GM12878 (cell line): ENCODE results near the gene RNLS. TPM values are rescaled to one million over a fixed set of nuclear protein-coding genes. Genes with fewer than 3 reads are reported as not detected.
A peak's percentile ranks its signal among the peaks of the same experiment; 100 is the strongest.

Source experiments
- ATAC-seq: fragments of 200-7000 bp; cut with Tn5 transposase; 3 replicates; pipeline ENCODE4 v1.9.1; 2020; ENCODE audit warnings: mild to moderate bottlenecking, moderate library complexity
- BruUV-seq: library from RNA; stranded (reverse); fragments of 400-500 nt; replicated peaks from 2 replicates; lab custom pipeline; 2021; lab: Mats Ljungman, UMichigan
- CTCF ChIA-PET: fragments of 300-600 bp; sonication (Branson Sonifier 250); formaldehyde crosslinking; extraction: SDS; loops from one replicate; lab custom pipeline; 2021; ENCODE audit warnings: inconsistent platforms; lab: Yijun Ruan, JAX
- POLR2A ChIA-PET: fragments of 350-600 bp; formaldehyde crosslinking; extraction: SDS; loops from one replicate; lab custom pipeline; 2021; ENCODE audit warnings: inconsistent platforms; lab: Charles Lee
- RAD21 ChIA-PET: fragments of 300-600 bp; sonication (Branson Sonifier 250); formaldehyde crosslinking; loops from one replicate; lab custom pipeline; 2023; ENCODE audit warnings: antibody characterized with exemption; ENCODE audit not compliant: unreplicated experiment; lab: Charles Lee
- SMC1A ChIA-PET: fragments of 300-600 bp; sonication (Branson Sonifier 250); formaldehyde crosslinking; loops from one replicate; lab custom pipeline; 2023; ENCODE audit not compliant: unreplicated experiment, uncharacterized antibody; lab: Charles Lee
- DNase-seq: peaks from one replicate; pipeline ENCODE4 v3.0.0-alpha.2; 2011; ENCODE audit warnings: low read depth, low spot score
- FAIRE-seq: peaks from 3 replicates; lab custom pipeline; 2011; peaks lifted over from hg19 to GRCh38; lab: Jason Lieb, UNC
- H2AFZ ChIP-seq: 2 replicates; pipeline ENCODE4 v1.6.0; 2011; ENCODE audit warnings: low read depth, low read length, control low read depth; ENCODE audit not compliant: control insufficient read depth
- H3K27ac ChIP-seq: 2 replicates; pipeline ENCODE4 v1.5.1; 2011; ENCODE audit warnings: control low read depth; ENCODE audit not compliant: control insufficient read depth, insufficient read depth
- H3K27me3 ChIP-seq, 2 experiments: replicated peaks in 1 of 2; 2 replicates each; pipeline versions ENCODE4 v1.6.0 to v1.6.1; 2011; ENCODE audit warnings: low read length in 1 of 2; ENCODE audit not compliant: control insufficient read depth in 2 of 2, insufficient read depth in 2 of 2
- H3K36me3 ChIP-seq, 2 experiments: 2 replicates each; pipeline ENCODE4 v1.5.1; 2011; ENCODE audit warnings: low read length in 1 of 2; ENCODE audit not compliant: control insufficient read depth in 2 of 2, insufficient read depth in 2 of 2
- H3K4me1 ChIP-seq: 2 replicates; pipeline ENCODE4 v1.6.1; 2011; ENCODE audit warnings: mild to moderate bottlenecking, low read length, moderate library complexity, mixed read lengths; ENCODE audit not compliant: control insufficient read depth, insufficient read depth
- H3K4me2 ChIP-seq: 2 replicates; pipeline ENCODE4 v1.6.0; 2011; ENCODE audit warnings: control low read depth; ENCODE audit not compliant: control insufficient read depth, insufficient read depth
- H3K4me3 ChIP-seq: fragments of 200-600 bp; sonication (generic); 2 replicates; pipeline ENCODE4 v1.5.1; 2016
- H3K79me2 ChIP-seq: 2 replicates; pipeline ENCODE4 v1.6.0; 2011; ENCODE audit warnings: low read length; ENCODE audit not compliant: control insufficient read depth, insufficient read depth
- H3K9ac ChIP-seq: 2 replicates; pipeline ENCODE4 v1.8.0; 2011; ENCODE audit warnings: low read length, control low read depth, mixed read lengths; ENCODE audit not compliant: control insufficient read depth, insufficient read depth
- H3K9me3 ChIP-seq: replicated peaks from 3 replicates; pipeline ENCODE4 v1.5.1; 2011; ENCODE audit warnings: mild to moderate bottlenecking, low read length; ENCODE audit not compliant: control insufficient read depth, insufficient read depth
- H4K20me1 ChIP-seq: 2 replicates; pipeline ENCODE4 v1.6.0; 2011; ENCODE audit not compliant: control insufficient read depth, insufficient read depth
- BRCA1 ChIP-seq: IDR thresholded peaks from 2 replicates; pipeline ENCODE4 v1.6.1; 2011; ENCODE audit warnings: low read depth, low read length, improper control_type of control experiment
- CBX3 ChIP-seq: fragments of 200-600 bp; sonication (generic); IDR thresholded peaks from 2 replicates; pipeline ENCODE4 v1.6.1; 2016; ENCODE audit warnings: low read depth, borderline replicate concordance
- IKZF2 ChIP-seq, 2 experiments: fragments of 450-650 bp; IDR thresholded peaks; 2 replicates each; pipeline ENCODE4 v1.6.1; 2017; ENCODE audit warnings: mild to moderate bottlenecking in 2 of 2, moderate library complexity in 2 of 2
- JUND ChIP-seq: IDR thresholded peaks from 2 replicates; pipeline ENCODE4 v1.6.1; 2012; ENCODE audit warnings: low read depth, mild to moderate bottlenecking, low read length, improper control_type of control experiment, moderate library complexity
- KLF5 ChIP-seq: fragments of 450-650 bp; IDR thresholded peaks from 2 replicates; pipeline ENCODE4 v1.6.1; 2014; ENCODE audit warnings: mild to moderate bottlenecking; ENCODE audit not compliant: partially characterized antibody
- MTA2 ChIP-seq: fragments of 450-650 bp; IDR thresholded peaks from 2 replicates; pipeline ENCODE4 v1.6.1; 2016; ENCODE audit warnings: low read depth, mild to moderate bottlenecking, moderate library complexity
- PAX8 ChIP-seq: fragments of 450-650 bp; IDR thresholded peaks from 2 replicates; pipeline ENCODE4 v1.6.1; 2017; ENCODE audit warnings: mild to moderate bottlenecking, moderate library complexity
- POLR2AphosphoS5 ChIP-seq: IDR thresholded peaks from 2 replicates; pipeline ENCODE4 v1.6.1; 2011; ENCODE audit warnings: mild to moderate bottlenecking, low read length, inconsistent platforms
- PRDM15 ChIP-seq: fragments of 450-650 bp; formaldehyde crosslinking; IDR thresholded peaks from 2 replicates; pipeline ENCODE4 v1.4.0; 2020; ENCODE audit warnings: mild to moderate bottlenecking, moderate library complexity
- STAT1 ChIP-seq: fragments of 450-650 bp; conservative IDR thresholded peaks from 2 replicates; pipeline ENCODE4 v1.6.1; 2014; ENCODE audit warnings: antibody characterized with exemption, mild to moderate bottlenecking
- ZNF217 ChIP-seq: fragments of 450-650 bp; IDR thresholded peaks from 2 replicates; pipeline ENCODE4 v1.6.1; 2017; ENCODE audit warnings: antibody characterized with exemption, mild to moderate bottlenecking
- WGBS: methylation state at CpG from one replicate; pipeline ENCODE4 v1.1.6; 2016; ENCODE audit warnings: low lambda C conversion rate; ENCODE audit not compliant: insufficient replicate concordance, insufficient coverage; ENCODE audit errors: missing lambda C conversion rate; 5-methylcytosine and 5-hydroxymethylcytosine counted together
- in situ Hi-C: fragments of 300-500 bp; cut with MboI; formaldehyde crosslinking; loops from 9 replicates; pipeline ENCODE4 v1.14.3; 2018; ENCODE audit warnings: mixed read lengths
- intact Hi-C: fragments of 100-400 bp; cut with micrococcal nuclease; formaldehyde crosslinking; loops from one replicate; pipeline ENCODE4 v1.14.2; 2022; ENCODE audit not compliant: unreplicated experiment
- polyA plus RNA-seq, 11 experiments: library from polyadenylated mRNA; depleted of rRNA in 4 of 11; unstranded in 6 of 11; stranded (reverse) in 5 of 11; fragments of >200 nt; fragmentation: Nextera tagmentation in 4 of 11; fragmentation: Illumina TruSeq in 1 of 11; extraction: Ambion mirVana in 4 of 11; extraction: Trizol in 1 of 11; gene quantifications; 1 replicate in 1 of 11; 2 replicates in 10 of 11; pipeline versions ENCODE4 v1.2.1 to v1.2.3, GENCODE V29; 2011 to 2016; ENCODE audit warnings: inconsistent platforms in 2 of 11, missing spikeins in 2 of 11, low read depth in 1 of 11
- total RNA-seq, 4 experiments: library from RNA; depleted of rRNA in 3 of 4; stranded (reverse); fragments of >200 nt in 3 of 4; fragmentation: Illumina TruSeq in 1 of 4; extraction: Trizol in 1 of 4; gene quantifications; 2 replicates each; pipeline versions ENCODE4 v1.2.1 to v1.2.3, GENCODE V29; 2013 to 2021
- TF ChIP-seq, protein P1 (sequence below): IDR thresholded peaks from 2 replicates; pipeline ENCODE4 v1.6.1; 2012; ENCODE audit warnings: low read depth, low read length, improper control_type of control experiment
- TF ChIP-seq, protein P2 (sequence below): IDR thresholded peaks from 2 replicates; pipeline ENCODE4 v1.6.1; 2012; ENCODE audit warnings: low read depth, low read length, improper control_type of control experiment

The RNLS gene
- total and polyA plus RNA-seq, 10 of the 15 experiments (the other 5 are each of a cell fraction or from before 2014, with no cell fraction given): 3.4 to 6.7 (median 4.6) TPM

DNA sequence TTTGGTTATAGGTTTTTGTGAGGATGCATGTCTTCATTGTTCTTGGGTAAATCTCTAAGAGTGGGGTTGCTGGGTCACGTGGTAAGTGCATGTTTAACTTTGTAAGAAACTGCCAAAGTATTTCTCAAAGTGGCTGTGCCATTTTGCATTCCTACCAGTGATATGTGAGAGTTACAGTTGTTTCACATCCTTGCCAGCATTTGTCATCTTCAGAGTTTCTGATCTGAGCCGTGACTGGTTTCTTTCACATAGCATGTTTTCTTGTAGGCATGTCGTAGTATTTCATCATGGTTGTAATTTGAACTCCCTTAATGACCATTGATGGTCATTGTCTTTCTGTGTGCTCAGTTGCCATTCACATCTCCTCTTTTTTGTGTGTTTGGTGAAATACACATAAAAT lies 286.0 kb downstream of the RNLS start:
- Histone ChIP-seq H3K9ac (no peak overlapping the region), H3K4me3 (no peak overlapping the region), H3K27me3 (no peaks in the 10 kb centered on the region), H2AFZ (no peak overlapping the region), H3K36me3 (no peaks in the 10 kb centered on the region), H3K4me2 (no peak overlapping the region), H3K27ac (no peak overlapping the region), H3K79me2 (no peaks in the 10 kb centered on the region), H3K4me1 (peaks cover 3% of the 10 kb centered on the region; the same call in 1 of the 2 replicates), H3K9me3 (no peaks in the 10 kb centered on the region), H4K20me1 (no peaks in the 10 kb centered on the region)
- in situ Hi-C loops (no loop called here), intact Hi-C loops (no loop called here)
- POLR2A ChIA-PET: no interaction called here
- BruUV-seq: no TSS peak
- RAD21 ChIA-PET: no interaction called here
- ATAC-seq (peak; percentile 48), FAIRE-seq (no peak), DNase-seq (no peak)
- TF ChIP-seq STAT1 (no peak), CBX3 (no peak), MTA2 (no peak), JUND (no peak), PAX8 (no peak)
- TF ChIP-seq, protein P1, sequence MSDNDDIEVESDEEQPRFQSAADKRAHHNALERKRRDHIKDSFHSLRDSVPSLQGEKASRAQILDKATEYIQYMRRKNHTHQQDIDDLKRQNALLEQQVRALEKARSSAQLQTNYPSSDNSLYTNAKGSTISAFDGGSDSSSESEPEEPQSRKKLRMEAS: no peak
- CTCF ChIA-PET: no interaction called here
- WGBS: 92% methylated on average over 3 of the region's 3 CpGs
- SMC1A ChIA-PET: interaction anchor here (1.6 to 2.4 kb wide), 2 partner anchors 13 to 16 kb away, joined by 3 to 9 read pairs; no protein-coding TSS in a partner anchor

DNA sequence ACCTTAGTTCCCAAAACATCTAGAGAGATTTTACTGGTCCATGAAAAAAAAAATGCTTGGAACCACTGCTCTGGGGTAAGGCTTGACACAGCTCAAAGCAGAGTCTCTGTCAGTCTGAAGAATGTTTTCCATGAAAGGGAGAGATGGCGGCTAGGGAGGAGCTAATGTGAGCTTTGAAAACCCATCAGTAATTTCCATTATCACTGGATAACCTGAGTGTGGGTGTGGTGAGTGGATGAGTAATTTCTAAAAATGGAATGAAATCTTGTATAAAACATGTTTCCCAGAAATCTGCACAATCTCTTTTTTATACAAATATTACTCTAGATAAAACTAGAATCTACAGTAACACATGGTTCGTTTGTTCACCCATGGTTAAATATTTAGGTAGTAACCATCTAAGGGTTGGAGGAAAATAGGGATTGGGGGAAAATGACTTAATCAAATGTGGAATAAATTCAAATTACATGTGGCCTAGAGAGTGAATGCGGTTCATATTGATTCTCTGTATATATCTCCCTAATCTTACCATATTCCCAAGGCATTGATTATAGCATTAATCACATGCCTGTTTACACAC lies 289.4 kb downstream of the RNLS start:
- ChIA-PET SMC1A (interaction anchor here (0.7 to 6.4 kb wide), 17 partner anchors 10 to 339 kb away, joined by 3 to 63 read pairs (median 4); no protein-coding TSS in a partner anchor), POLR2A (interaction anchor here (1.0 to 2.4 kb wide), 4 partner anchors 15 to 94 kb away, joined by 3 to 8 read pairs (median 4); no protein-coding TSS in a partner anchor), CTCF (interaction anchor here (0.8 to 5.8 kb wide), 6 partner anchors 10 to 226 kb away, joined by 3 to 40 read pairs (median 4); no protein-coding TSS in a partner anchor), RAD21 (interaction anchor here (0.8 to 3.1 kb wide), 7 partner anchors 10 to 96 kb away, joined by 3 to 27 read pairs (median 5); no protein-coding TSS in a partner anchor)
- H3K27ac ChIP-seq: no peak overlapping the region
- no peak for FAIRE-seq
- 97% methylated on average over 3 of the region's 3 CpGs for whole genome bisulfite sequencing
- no peaks in the 10 kb centered on the region for H3K36me3 ChIP-seq
- ATAC-seq: no peak
- DNase-seq: no peak
- H3K4me2 ChIP-seq: no peak overlapping the region
- no peaks in the 10 kb centered on the region for H3K79me2 ChIP-seq
- H3K27me3 ChIP-seq: no peaks in the 10 kb centered on the region
- H3K9ac ChIP-seq: no peak overlapping the region
- H3K4me1 ChIP-seq: peaks cover 10% of the 10 kb centered on the region
- H2AFZ ChIP-seq: no peak overlapping the region
- in situ Hi-C loops: no loop called here
- no peaks in the 10 kb centered on the region for H4K20me1 ChIP-seq
- no TSS peak for BruUV-seq
- H3K4me3 ChIP-seq: no peak overlapping the region
- no peaks in the 10 kb centered on the region for H3K9me3 ChIP-seq
- intact Hi-C loops: loop anchor here (5.0 kb wide), 1 partner anchor 94 kb away; no protein-coding TSS in a partner anchor
- TF ChIP-seq ZNF217 (no peak), KLF5 (no peak), BRCA1 (no peak), POLR2AphosphoS5 (no peak), PRDM15 (CRISPR knock-in tag) (no peak), IKZF2 (IDR thresholded peaks at IDR 0.05) (no peak)
- TF ChIP-seq, protein P2, sequence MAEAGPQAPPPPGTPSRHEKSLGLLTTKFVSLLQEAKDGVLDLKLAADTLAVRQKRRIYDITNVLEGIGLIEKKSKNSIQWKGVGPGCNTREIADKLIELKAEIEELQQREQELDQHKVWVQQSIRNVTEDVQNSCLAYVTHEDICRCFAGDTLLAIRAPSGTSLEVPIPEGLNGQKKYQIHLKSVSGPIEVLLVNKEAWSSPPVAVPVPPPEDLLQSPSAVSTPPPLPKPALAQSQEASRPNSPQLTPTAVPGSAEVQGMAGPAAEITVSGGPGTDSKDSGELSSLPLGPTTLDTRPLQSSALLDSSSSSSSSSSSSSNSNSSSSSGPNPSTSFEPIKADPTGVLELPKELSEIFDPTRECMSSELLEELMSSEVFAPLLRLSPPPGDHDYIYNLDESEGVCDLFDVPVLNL: no peak
